Measurements from ENCODE around the gene OR1F1.

Gene OR1F1

GRCh38 chr16:3182608-3183444 is 5.2 kb upstream of the OR1F1 start:
- no peak for TF ChIP-seq CTCF (conservative IDR thresholded peaks at IDR 0.05; ENCODE audit: control insufficient read depth, insufficient read depth, low read depth, low read length)
- DNase-seq (ENCODE audit: low read depth) = peak; percentile 75
- H3K4me3 ChIP-seq (ENCODE audit: control insufficient read depth, low read depth, low read length) = peak overlapping the region; percentile 65

GRCh38 chr16:3183445-3184139 is 4.4 kb upstream of the OR1F1 start:
- DNase-seq (ENCODE audit: low read depth) = no peak
- H3K4me3 ChIP-seq (ENCODE audit: control insufficient read depth, low read depth, low read length) = peak overlapping the region; percentile 65
- peak; percentile 13 for TF ChIP-seq CTCF (conservative IDR thresholded peaks at IDR 0.05; ENCODE audit: control insufficient read depth, insufficient read depth, low read depth, low read length)

- no peak overlapping the region for H3K4me3 ChIP-seq (ENCODE audit: control insufficient read depth, low read depth, low read length)
These were observed 886 bp upstream of the OR1F1 start for GRCh38 chr16:3186946-3187690.

GRCh38 chr16:3188675-3188924 is 596 bp downstream of the OR1F1 start:
- H3K4me3 ChIP-seq (ENCODE audit: control insufficient read depth, low read depth, low read length) = peak overlapping the region; percentile 76
- no peak for DNase-seq (ENCODE audit: low read depth)
- TF ChIP-seq CTCF (conservative IDR thresholded peaks at IDR 0.05; ENCODE audit: control insufficient read depth, insufficient read depth, low read depth, low read length) = no peak

More at GRCh38 chr16:3186946-3187690, 886 bp upstream of the OR1F1 start:
- no peak for TF ChIP-seq CTCF (conservative IDR thresholded peaks at IDR 0.05; ENCODE audit: control insufficient read depth, insufficient read depth, low read depth, low read length)
- no peak for DNase-seq (ENCODE audit: low read depth)

GRCh38 chr16:3188925-3189825 is 1.2 kb downstream of the OR1F1 start:
- TF ChIP-seq CTCF (conservative IDR thresholded peaks at IDR 0.05; ENCODE audit: control insufficient read depth, insufficient read depth, low read depth, low read length) = no peak
- peak; percentile 73 for DNase-seq (ENCODE audit: low read depth)
- peak overlapping the region; percentile 76 for H3K4me3 ChIP-seq (ENCODE audit: control insufficient read depth, low read depth, low read length)

GRCh38 chr16:3189869-3190268 is 1.9 kb downstream of the OR1F1 start:
- TF ChIP-seq CTCF (conservative IDR thresholded peaks at IDR 0.05; ENCODE audit: control insufficient read depth, insufficient read depth, low read depth, low read length) = no peak
- peak overlapping the region; percentile 76 for H3K4me3 ChIP-seq (ENCODE audit: control insufficient read depth, low read depth, low read length)
- DNase-seq (ENCODE audit: low read depth) = no peak

All from fibroblast of mammary gland (primary cell).